NCI-H2081 treated with DMSO at 0.1 percent for 48 hours (cell line): Measurements from ENCODE around the gene NCAPH2.
A peak's percentile ranks its signal among the peaks of the same experiment; 100 is the strongest.
"Not testable (repeated sequence)": the region's sequence is repeated elsewhere in the genome, so short reads cannot be mapped to it uniquely, and the experiment has no call there.

Experiments used
- DNase-seq: peaks from one replicate; lab custom pipeline; 2025; lab: John Stamatoyannopoulos, UW

Gene NCAPH2

DNA sequence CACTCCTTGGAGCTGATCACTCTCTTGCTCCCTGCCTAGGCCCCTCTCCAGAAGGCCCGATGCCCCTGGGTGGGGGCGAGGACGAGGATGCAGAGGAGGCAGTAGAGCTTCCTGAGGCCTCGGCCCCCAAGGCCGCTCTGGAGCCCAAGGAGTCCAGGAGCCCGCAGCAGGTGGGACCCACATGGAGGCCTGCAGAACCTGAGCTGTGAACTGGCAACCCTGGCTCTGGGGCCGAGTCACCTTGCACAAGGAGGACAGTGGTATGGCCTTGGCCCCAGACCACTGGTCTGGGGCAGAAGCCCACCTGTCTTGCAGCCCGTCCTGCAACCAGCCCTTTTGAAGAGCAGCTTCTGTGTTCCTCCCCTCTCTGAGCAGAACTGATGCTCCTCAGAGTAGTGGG, 11.1 kb downstream of the NCAPH2 start:
- no peak for DNase-seq

DNA sequence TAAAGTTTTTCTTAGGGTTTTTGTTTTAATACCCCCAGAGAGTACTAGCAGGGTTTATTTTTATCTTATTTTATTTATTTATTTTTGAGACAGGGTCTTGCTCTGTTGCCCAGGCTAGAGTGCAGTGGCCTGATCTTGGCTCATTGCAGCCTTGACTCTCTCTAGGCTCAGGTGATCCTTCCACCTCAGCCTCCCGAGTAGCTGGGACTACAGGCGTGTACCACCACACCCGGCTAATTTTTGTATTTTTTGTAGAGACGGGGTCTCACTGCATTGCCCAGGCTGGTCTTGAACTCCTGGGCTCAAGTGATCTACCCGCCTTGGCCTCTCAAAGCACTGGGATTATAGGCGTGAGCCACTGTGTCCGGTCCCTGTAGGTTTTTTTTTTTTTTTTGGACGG, 12.2 kb downstream of the NCAPH2 start:
- not testable (repeated sequence) for DNase-seq

DNA sequence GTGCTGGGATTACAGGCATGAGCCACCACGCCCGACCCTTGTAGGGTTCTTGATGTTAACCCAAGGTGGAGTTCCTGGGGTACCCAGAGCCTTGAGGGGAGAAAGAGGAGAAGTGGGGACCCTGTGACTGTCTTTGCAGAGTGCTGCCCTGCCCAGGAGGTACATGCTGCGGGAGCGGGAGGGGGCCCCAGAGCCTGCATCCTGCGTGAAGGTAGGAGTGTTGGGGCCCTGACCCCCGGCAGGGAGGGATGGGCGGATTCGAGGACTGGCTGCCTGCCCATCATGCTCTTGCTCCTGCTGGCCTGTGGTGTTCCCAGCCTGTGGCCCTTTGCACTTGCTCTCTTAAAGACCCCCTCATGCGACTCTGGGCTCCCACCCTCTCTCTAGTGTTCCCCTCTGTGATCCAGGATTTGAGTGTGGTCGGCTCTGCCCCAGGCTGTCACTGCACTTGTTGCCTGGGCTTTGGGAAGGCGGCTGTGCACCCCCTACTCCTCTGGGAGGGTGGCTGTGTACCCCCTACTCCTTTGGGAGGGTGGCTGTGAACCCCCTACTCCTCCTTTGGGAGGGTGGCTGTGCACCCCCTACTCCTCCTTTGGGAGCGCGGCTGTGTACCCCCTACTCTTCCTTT, 12.9 kb downstream of the NCAPH2 start:
- DNase-seq = no peak

DNA sequence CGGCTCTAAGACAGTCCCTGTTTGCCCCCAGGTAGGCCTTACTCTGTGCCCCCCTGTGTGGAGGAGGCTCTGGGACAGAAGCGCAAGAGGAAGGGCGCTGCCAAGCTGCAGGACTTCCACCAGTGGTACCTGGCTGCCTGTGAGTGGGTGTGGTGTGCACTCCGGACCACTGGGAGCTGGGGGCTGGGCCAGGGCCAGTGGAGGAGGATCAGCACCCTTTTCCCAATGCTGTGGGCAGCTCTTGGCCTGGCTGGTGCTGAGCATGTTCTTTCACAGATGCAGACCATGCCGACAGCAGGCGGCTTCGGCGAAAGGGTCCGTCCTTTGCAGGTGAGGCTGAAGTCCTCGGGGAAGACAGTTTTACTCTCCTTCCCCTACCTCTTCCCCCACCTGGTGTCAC, 13.7 kb downstream of the NCAPH2 start:
- DNase-seq = no peak

DNA sequence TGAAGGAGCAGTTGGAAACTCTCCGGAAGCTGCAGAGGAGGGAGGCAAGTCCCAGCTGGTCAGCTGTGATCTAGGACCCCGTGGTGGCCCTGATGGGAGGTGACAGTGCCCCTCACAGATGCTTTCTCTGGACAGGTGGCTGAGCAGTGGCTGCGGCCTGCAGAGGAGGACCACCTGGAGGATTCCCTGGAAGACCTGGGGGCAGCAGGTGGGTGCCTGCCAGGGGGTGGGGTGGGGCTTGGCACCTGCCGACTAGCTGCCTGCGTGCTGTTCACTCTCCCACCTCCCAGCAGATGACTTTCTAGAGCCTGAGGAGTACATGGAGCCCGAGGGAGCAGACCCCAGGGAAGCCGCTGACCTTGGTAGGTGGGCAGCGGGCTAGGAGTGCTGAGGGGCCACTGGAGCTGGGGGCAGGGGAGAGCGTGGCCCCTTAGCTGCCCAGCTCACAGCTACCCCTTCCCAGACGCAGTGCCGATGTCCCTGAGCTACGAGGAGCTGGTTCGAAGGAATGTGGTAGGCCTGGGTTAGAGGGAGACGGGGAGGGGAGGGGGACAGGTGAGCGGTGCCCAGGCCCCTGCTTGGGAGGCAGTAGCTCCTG, 14.3 kb downstream of the NCAPH2 start:
- DNase-seq = no peak

DNA sequence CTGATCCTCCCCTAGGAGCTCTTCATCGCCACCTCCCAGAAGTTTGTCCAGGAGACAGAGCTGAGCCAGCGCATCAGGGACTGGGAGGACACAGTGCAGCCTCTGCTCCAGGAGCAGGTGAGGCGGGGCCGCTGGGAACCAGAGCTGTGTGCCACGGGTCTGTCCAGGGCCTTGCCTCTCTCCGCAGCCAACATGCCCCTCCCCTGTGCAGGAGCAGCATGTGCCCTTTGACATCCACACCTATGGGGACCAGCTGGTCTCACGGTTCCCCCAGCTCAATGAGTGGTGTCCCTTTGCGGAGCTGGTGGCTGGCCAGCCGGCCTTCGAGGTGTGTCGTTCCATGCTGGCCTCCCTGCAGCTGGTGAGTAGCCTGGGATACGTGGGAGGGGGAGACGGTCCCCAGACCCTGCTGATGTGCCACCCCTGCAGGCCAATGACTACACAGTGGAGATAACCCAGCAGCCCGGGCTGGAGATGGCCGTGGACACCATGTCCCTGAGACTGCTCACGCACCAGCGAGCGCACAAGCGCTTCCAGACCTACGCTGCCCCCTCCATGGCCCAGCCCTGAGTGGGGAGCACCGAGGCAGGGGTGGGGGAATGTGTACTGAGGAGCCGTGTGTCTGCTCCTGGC, 14.9 kb downstream of the NCAPH2 start:
- no peak for DNase-seq

DNA sequence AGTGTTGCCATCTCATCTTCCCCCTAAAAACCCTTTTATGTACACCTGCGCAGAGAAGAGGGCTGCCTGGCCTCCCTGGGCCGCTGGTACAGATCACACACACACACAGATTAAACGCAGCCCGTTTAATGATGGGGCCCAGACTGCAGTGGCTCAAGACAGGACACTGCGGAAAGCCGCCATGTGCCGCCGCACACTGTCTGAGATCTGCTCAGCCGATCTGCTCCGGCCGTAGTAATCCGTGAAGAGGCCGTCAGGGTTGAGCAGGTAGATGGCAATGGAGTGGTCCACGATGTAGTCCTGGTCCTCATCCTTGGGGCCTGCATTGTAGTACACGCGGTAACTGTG, 15.4 kb downstream of the NCAPH2 start:
- no peak for DNase-seq

DNA sequence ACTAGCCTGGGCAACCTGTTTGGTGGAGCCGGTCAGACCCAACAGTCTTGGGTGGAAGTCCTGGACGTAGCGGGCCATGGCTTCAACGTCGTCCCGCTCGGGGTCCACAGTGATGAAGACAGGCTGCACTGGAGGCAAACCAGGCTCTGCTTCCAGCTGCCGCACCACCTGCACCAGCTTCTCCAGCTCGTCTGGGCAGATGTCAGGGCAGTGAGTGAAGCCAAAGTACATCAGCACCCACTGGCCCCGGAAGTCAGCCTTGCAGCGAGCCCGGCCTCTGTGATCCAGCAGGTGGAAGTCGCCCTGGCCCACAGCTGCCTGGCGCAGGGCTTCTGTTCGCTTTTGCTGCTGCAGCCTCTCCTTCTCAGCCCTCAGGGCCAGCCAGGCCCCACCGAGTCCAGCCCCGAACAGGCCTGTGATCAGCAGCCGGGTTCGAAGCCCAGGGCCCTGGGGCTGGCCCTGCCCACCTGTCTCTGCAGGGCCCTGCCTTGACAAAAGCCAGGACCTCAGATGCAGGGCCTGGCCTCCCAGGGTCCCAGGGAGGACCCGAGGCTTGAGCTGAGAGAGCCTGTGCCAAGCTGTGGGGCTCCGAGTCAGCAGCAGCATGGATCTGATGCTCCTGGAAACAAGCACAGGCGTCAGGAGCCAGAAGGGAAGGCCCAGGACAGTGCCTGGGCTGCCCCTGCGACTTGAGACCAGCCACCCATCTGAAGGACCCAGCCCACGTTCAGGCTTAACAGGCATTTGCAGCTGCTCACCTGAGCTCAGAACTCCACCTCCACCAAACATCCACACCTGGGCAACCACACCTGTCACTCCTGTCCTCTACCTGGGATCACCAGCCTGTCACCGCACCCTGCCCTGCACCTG, 16.0 kb downstream of the NCAPH2 start:
- DNase-seq = no peak

DNA sequence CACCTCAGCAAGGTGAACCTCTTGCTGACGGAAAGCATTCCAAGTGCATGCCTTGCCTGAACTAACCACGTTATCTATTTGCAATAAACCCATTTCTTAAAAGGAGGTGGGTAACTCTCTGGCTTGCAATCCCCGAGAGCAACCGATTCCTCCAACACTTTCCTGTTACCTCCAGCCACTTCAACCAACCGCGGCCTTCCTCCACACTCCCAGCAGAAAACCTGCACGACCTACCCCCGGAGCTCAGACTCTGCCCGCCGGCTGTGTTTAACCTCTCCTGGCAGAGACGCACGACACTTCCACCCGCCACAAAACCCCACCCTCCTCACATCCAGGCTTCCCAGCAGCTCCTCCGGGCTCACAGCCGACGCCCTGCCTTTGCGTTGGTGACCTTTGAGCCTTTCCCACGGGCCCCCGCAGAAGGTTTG, 16.7 kb downstream of the NCAPH2 start:
- no peak for DNase-seq

DNA sequence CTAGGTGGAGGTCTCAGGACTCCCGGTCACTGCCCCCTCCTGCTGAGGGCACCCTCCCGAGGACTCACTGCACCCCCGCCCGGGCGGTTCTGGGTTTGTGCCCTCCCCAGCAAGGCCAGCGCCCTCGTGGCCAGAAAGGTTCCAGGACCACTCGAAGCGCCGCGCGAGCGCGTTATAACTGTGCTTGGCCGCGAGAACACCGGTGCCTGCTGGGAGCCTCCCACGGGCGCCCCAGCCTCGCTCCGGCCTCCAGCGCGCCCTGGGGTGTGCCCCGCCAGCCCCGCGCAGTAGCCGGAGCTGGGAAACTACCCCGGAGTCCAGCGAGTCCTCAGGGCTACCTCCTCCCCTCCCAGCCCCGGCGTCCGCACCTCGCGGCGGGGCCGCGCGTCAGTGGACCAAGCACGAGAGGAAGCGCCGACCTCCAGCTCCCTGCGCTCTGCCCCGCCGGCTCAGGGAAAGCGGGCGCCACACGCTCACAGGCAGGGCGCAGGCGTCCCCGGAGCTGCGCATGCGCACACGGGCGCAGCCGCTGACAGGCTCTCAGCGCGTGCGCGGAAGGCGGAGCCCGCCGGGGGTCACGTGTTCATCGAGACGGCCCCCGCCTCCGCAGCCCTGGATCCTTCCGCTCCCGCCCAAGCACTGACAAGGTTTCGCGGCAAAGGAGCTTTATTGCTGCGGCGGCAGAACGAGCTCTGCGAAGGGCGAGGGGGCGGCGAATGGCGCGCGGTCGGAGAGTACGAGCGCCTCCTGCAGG, 17.3 kb downstream of the NCAPH2 start, which contains the start of gene SCO2:
SCO2 (minus strand) TSS at position 495 of the 754 bp plus-strand sequence. CDS start 1,187 bp downstream, outside the sequence.
- DNase-seq = peak; percentile 69

DNA sequence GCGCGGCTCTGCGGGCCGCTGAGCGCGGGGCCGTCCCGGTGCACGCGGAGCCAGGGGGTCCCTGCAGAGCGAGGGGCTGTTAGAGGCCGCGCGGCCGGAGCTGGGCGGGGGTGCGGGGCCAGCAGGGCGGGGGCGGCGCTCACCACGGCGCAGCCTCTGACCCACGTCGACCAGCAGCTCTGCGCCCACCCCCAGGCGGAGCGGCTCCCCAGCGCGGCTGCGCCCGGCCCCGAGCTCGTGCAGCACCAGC, 17.8 kb downstream of the NCAPH2 start:
- no peak for DNase-seq

DNA sequence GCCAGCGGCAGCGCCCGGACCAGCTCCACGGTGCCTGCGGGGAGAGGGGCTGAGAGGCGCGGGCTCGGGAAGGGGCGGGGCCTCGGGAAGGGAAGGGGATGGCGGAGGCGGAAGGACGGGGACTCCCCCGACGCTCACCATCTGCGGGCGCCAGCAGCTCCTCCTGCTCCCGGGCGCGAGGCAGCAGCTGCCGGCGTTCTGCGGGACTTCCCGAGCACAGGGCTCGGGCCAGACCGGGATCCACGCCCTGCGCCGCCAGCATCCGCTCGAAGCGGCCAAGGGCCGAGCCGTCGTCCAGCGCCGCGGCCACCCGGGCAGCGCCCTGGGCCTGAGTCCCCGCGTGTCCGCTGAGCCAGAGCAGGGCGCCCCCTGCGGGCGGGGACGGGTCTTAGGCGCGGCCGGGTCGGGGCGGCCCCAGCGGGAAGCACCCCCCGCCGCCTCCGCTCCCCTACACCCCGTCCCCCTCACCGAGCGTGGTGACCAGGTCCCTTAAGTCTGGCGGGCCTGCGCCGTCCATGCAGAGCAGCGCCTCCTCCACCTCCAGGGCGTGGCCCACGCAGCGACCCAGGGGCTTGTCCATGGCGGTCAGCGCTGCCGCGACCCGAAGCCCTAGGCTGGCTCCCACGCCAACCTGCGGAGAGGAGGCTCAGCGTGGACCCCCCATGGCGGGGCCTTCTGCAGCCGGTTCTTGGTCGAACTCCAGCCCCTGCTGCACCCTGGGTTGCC, 18.2 kb downstream of the NCAPH2 start:
- no peak for DNase-seq

DNA sequence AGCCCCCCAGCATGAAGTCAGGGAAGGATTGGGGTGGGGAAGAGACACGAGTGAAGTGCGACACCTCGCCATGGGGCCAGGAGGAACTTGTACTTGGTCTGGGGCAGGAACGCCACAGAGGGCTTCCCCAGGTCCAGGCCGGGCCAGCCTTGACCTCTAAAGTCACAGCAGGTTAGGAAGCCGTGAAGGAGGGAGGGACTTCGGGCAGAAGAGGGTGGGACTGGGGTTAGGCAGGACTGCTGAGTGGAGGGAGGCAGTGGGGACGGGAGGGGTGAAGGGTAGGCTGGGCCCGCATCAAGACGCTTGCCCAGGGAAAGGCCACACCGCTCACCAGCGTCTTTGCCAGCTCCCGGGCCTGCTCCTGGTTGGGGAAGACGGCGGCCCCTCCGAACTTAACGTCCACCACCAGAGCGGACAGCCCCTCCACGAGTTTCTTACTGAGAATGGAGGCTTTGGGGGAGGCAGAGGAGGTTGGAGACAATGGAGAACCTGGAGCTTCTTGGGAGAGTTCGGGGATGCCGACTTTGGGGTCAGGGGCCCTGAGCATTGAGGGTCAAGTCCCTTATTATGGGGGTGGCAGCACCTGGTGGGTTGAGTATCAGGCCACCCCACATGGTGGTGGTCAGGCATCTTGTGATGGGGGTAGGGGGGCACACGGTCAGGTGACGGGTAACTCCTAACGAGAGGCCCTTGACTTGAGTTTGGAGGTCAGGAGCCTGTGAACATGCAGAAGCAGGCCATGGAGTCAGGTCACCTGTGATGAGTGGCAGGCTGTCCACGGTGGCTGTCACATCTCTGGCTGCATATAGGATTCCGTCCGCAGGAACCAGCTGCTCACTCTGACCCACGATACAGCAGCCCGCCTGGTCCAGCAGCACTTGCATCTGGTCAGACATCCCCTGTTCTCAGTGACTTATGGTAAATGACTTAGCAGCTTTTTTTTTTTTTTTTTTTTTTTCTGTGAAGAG, 19.1 kb downstream of the NCAPH2 start:
- DNase-seq = no peak

DNA sequence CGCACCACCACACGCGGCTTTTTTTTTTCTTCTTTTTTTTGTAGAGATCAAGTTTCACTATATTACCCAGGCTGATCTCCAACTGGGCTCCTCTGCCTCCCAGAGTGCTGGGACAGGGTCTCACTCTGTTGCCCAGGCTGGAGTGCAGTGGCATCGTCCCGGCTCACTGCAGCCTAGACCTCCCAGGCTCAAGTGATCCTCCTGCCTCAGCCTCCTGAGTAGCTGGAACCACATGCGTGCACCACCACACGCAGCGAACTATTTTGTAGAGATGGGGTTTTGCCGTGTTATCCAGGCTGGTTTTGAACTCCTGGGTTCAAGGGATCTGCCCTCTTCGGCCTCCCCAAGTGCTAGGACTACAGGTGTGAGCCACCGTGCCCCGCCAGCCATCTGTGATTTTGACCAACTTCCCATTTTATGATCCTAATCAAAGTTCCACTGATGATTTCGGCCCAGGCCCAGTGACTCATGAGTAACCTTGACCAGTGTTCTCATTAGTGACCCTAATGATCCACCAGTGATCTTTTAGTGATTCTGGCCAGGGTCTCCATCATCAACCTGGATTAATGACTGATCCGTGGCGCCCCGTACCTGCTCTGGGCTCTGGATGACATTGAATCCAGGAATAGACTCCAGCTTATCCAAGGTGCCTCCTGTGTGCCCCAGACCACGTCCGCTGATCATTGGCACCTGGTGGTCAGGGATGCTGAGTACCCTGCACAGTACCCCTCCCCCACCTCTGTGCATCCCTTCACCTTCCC, 20.1 kb downstream of the NCAPH2 start:
- no peak for DNase-seq

DNA sequence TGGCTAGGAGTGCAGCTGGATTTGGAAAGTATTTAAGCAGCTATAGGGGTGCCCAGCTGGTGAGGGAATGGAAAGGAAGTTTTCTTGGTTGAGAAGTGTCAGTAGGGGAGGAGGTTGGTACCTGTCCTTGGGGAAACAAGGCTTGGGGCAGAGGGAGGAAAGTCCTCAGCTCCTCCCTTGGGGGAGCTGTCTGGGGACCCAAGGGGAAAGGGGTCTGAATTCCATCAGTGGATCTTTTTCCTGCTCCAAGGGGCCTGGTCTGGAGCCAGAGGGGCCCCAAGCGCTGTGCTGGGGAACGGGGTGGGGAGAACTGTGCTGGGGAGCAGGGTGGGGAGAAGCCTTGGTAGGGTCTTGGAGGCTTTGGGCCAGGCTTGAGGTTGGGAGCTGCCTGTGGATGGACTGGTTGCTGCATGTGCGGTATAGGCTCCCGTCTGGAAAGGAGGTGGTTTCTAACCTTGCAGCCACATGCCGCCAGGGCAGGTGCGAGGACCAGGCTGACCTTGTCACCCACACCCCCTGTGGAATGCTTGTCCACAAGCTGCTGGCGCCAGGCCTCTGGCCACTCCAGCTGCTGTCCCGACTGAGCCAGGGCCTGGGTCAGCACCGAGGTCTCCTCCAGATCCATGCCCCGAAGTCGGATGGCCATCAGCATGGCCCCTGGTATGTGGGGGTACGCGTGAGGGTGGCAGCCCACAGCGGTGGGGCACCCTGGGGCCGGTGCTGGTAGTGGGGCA, 20.8 kb downstream of the NCAPH2 start:
- no peak for DNase-seq

DNA sequence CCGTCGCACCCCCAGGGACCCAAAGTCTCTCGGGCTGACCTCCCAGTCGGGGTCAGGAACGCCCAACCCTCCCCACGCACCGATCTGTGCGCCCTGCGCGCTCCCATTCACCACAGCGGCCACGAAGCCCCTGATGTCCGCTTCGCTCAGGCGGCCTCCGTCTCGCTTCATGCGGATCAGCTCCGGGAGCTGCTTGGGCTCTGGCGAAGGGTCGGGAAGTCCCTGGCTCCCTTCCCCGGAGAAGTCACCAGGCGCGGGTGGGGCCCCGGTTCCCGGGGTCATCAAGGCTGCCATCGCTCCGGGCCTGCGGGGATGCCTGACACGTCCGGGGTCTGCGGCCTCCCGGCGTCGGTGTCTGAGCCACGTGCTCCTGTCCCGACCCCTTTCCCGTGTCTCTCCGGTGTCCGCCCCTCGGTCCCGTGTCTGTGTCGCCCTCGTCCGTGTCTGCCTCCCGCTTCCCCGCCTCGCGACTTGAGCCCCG, 21.4 kb downstream of the NCAPH2 start:
- no peak for DNase-seq

DNA sequence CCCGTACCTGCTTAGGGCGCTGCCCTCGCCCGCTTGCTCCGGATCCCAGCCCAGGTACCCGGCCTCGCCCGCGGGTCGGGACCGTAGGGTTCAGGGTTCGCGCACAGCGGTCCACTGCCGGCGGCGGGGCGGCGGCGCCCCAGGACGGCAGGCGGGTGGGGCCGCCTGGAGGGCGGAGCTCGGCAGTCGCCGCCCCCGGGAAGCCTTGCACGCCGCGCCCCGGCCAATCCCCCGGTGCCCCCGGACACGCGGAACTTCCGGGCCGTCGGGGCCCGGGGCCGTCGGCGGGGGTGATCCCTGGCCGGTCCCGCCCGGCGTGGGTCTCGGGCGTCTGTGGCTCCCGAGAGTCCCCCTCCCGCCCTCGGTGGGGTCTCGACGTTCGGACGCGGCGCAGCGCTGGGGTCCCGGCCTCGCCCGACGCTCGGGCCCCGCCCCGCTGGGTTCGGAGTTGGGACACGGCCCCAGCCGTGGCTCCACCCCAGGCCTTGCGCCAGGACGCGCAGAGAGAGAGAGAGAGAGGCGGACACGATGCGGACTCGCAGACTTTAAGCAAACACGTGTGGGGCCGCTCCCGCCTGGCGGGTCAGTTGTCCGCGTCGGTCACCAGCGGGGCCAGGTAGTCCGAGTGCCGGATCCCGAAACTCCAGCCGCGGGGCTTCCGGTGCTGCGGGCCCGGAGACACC, 22.0 kb downstream of the NCAPH2 start, which contains the start of gene TYMP:
TYMP (minus strand) TSS at position 116 of the 683 bp plus-strand sequence. CDS start 303 bp downstream, outside the sequence.
- no peak for DNase-seq

DNA sequence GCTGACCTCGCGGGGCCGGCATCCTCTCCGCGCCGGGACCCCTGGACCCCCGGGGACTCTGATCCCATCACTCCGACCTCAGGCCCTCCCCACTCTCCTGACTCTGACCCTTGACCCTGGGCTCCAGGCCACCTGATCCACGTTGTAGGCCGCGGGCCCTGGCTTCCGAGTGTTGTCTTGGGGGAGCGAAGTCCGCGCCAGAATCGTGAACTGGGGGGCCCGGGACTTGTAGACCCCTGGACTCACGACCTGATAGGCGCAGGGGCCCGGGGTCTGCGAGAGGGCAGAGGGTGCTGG, 22.5 kb downstream of the NCAPH2 start:
- no peak for DNase-seq
